Naive thymus-derived CD8-positive, alpha-beta T cell (primary cell): ENCODE measurements around the gene RPL7L1. TPM values are rescaled to one million over a fixed set of nuclear protein-coding genes. Genes with fewer than 3 reads are reported as not detected.
"Not testable (repeated sequence)": the region's sequence is repeated elsewhere in the genome, so short reads cannot be mapped to it uniquely, and the experiment has no call there.

Experiments used
- ATAC-seq, 2 donors: fragments of 150-1000 bp; cut with Tn5 transposase in 1 of 2; sonication (Bioruptor Pico), chemical (Tn5 transposase) in 1 of 2; 1 replicate in 1 of 2; 2 replicates in 1 of 2; pipeline ENCODE4 v1.10.0; 2021; ENCODE audit warnings: mild to moderate bottlenecking in 2 of 2, moderate library complexity in 2 of 2
- POLR2A ChIA-PET: fragments of 350-600 bp; sonication (Branson Sonifier 250); formaldehyde crosslinking; loops from one replicate; lab custom pipeline; 2021; ENCODE audit warnings: antibody characterized with exemption; lab: Charles Lee
- DNase-seq, 10 donors: peaks; one replicate each; pipeline versions ENCODE4 v3.0.0 to v3.0.0-alpha.2; 2020 to 2022
- H3K27ac Mint-ChIP-seq, 10 donors: one replicate each; pipeline ENCODE4 v1.8.0; 2020 to 2022; ENCODE audit warnings: mild to moderate bottlenecking in 10 of 10, mixed read lengths in 10 of 10, moderate library complexity in 4 of 10, inconsistent platforms in 1 of 10
- H3K27me3 Mint-ChIP-seq, 5 donors: one replicate each; pipeline ENCODE4 v1.8.0; 2021 to 2022; ENCODE audit warnings: mixed read lengths in 5 of 5
- H3K36me3 Mint-ChIP-seq, 3 donors: one replicate each; pipeline ENCODE4 v1.8.0; 2020 to 2022; ENCODE audit warnings: mixed read lengths in 3 of 3, mild to moderate bottlenecking in 2 of 3, inconsistent platforms in 1 of 3
- H3K4me1 Mint-ChIP-seq, 4 donors: one replicate each; pipeline ENCODE4 v1.8.0; 2021 to 2022; ENCODE audit warnings: mixed read lengths in 4 of 4
- H3K4me3 Mint-ChIP-seq, 10 donors: one replicate each; pipeline ENCODE4 v1.8.0; 2020 to 2022; ENCODE audit warnings: mild to moderate bottlenecking in 10 of 10, mixed read lengths in 10 of 10, moderate library complexity in 6 of 10, inconsistent platforms in 1 of 10
- H3K9me3 Mint-ChIP-seq, 9 donors: one replicate each; pipeline ENCODE4 v1.8.0; 2020 to 2022; ENCODE audit warnings: mixed read lengths in 9 of 9, mild to moderate bottlenecking in 3 of 9, inconsistent platforms in 1 of 9, moderate library complexity in 1 of 9
- polyA plus RNA-seq, 3 donors: library from polyadenylated mRNA; unstranded; fragments of 300-500 nt; fragmentation: Illumina TruSeq; gene quantifications; one replicate each; pipeline ENCODE4 v1.2.3, GENCODE V29; 2021
- total RNA-seq, 8 experiments: library from RNA in 2 of 8; stranded (reverse) in 2 of 8; gene quantifications; one replicate each; pipeline ENCODE4 v1.2.3 and lab custom pipeline; 2021 to 2026

Gene RPL7L1
- total and polyA plus RNA-seq, 5 experiments from 2014 or later: 65.3 to 135 (median 87.9) TPM

- POLR2A ChIA-PET: interaction anchor here (0.5 to 1.0 kb wide), 2 partner anchors 9 to 139 kb away, joined by 3 to 4 read pairs; partner anchors contain the start of gene RPL7L1
- DNase-seq (no peak), ATAC-seq (no peak)
- peak overlapping the region in 7 of 10 donors; percentile 35 to 78 (median 53) for H3K27ac Mint-ChIP-seq
- H3K4me1 Mint-ChIP-seq: peaks cover 0 to 2% (median 0%) of the 10 kb centered on the region in 4 donors
- no peak overlapping the region for H3K4me3 Mint-ChIP-seq
- peaks cover 2 to 41% (median 6%) of the 10 kb centered on the region in 3 donors for H3K36me3 Mint-ChIP-seq
- H3K27me3 Mint-ChIP-seq: no peaks in the 10 kb centered on the region
- no peaks in the 10 kb centered on the region for H3K9me3 Mint-ChIP-seq
These were observed 9.1 kb upstream of the RPL7L1 start for GRCh38 chr6:42870145-42870936.

DNA sequence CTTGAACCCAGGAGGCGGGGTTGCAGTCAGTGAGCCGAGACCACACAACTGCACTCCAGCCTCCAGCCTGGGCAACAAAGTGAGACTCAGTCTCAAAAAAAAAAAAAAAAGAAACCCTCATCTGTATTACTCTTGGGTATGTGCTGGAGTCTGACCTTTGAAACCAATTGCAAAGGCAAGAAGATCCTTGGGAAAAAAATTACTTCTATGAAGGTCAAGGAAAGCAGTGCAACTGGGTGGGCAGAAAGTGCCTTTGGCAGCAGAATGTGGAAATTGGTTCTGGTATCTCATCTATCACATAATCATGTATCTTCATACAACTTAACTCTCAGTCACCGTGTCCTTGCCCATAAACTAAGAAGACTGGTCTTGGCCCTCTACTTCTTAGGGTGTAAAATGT lies 7.7 kb upstream of the RPL7L1 start:
- POLR2A ChIA-PET: no interaction called here
- Mint-ChIP-seq H3K4me1 (peaks cover 0 to 2% (median 0%) of the 10 kb centered on the region in 4 donors), H3K9me3 (no peaks in the 10 kb centered on the region), H3K27me3 (no peaks in the 10 kb centered on the region), H3K36me3 (peaks cover 2 to 28% (median 3%) of the 10 kb centered on the region in 3 donors), H3K4me3 (no peak overlapping the region), H3K27ac (peak overlapping the region in 4 of 10 donors; percentile 14 to 73 (median 42))
- DNase-seq (no peak), ATAC-seq (no peak)

DNA sequence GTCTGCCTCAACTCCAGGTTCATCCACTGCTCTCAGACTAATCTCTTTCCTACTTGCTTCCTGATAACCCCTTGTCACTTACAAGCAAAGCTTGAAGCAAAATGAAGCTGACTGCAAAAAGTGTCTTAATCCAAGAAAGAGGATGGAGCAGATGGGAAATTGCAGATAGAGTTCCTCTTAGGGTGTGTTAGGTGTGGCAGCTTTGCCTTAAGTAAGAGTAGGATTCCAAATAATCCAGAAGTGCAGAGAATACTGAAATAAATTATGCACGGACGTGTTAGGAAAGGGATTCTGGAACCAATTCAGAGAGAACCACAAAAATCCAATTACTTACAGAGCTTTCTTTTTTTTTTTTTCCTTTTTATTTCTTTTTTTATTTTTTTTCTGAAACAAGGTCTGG lies 6.1 kb upstream of the RPL7L1 start:
- ATAC-seq: no peak
- Mint-ChIP-seq H3K36me3 (peaks cover 0 to 14% (median 0%) of the 10 kb centered on the region in 3 donors), H3K27ac (peak overlapping the region in 4 of 10 donors; percentile 15 to 63 (median 35)), H3K4me1 (peaks cover 0 to 4% (median under 1%) of the 10 kb centered on the region in 4 donors), H3K27me3 (no peaks in the 10 kb centered on the region), H3K4me3 (no peak overlapping the region), H3K9me3 (no peaks in the 10 kb centered on the region)
- DNase-seq: no peak
- POLR2A ChIA-PET: interaction anchor here (0.7 to 1.2 kb wide), 2 partner anchors 9 to 215 kb away, joined by 4 to 6 read pairs; no protein-coding TSS in a partner anchor

GRCh38 chr6:42877695-42878094 lies 1.7 kb upstream of the RPL7L1 start:
- Mint-ChIP-seq H3K27me3 (no peaks in the 10 kb centered on the region), H3K36me3 (peaks cover 0 to 13% (median 2%) of the 10 kb centered on the region in 3 donors), H3K4me1 (peaks cover 4 to 24% (median 21%) of the 10 kb centered on the region in 4 donors), H3K27ac (peak overlapping the region in 9 of 10 donors; percentile 51 to 99 (median 69)), H3K4me3 (peak overlapping the region in 6 of 10 donors; percentile 19 to 62 (median 50)), H3K9me3 (no peaks in the 10 kb centered on the region)
- POLR2A ChIA-PET: interaction anchor here (1.0 to 5.6 kb wide), 10 partner anchors 13 to 216 kb away, joined by 3 to 85 read pairs (median 6); partner anchors contain the start of genes BICRAL, CNPY3 and TBCC
- DNase-seq (no peak), ATAC-seq (no peak)

- not testable (repeated sequence) for DNase-seq
These were observed 913 bp downstream of the RPL7L1 start for GRCh38 chr6:42880240-42880817.

DNA sequence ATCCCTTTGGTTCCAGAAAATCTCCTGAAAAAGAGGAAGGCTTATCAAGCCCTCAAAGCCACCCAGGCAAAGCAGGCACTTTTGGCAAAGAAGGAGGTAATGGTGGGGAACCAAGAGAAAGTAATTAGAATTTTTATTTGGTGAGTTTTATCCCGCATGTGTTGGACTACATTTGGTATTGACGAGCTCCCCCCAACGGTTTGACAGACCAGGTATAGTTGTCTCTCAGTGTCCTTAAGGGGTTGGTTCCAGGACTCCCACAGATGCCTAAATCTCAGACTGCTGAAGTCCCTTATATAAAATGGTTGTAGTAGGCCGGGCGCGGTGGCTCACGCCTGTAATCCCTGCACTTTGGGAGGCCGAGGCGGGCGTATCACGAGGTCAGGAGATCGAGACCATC lies 1.5 kb downstream of the RPL7L1 start:
- H3K4me1 Mint-ChIP-seq: peaks cover 9 to 38% (median 36%) of the 10 kb centered on the region in 4 donors
- not testable (repeated sequence) for ATAC-seq, H3K9me3 Mint-ChIP-seq, H3K27me3 Mint-ChIP-seq, DNase-seq
- peaks cover 11 to 45% (median 16%) of the 10 kb centered on the region in 3 donors for H3K36me3 Mint-ChIP-seq
- H3K4me3 Mint-ChIP-seq: peak overlapping the region; percentile 92 to 100 (median 97)
- POLR2A ChIA-PET: interaction anchor here (0.7 to 5.6 kb wide), 7 partner anchors 10 to 167 kb away, joined by 3 to 108 read pairs (median 36); partner anchors contain the start of genes BICRAL, PEX6 and TBCC
- H3K27ac Mint-ChIP-seq: peak overlapping the region; percentile 98 to 100 (median 100)

More at GRCh38 chr6:42880240-42880817, 913 bp downstream of the RPL7L1 start:
- peaks cover 9 to 38% (median 36%) of the 10 kb centered on the region in 4 donors for H3K4me1 Mint-ChIP-seq
- peaks cover 11 to 40% (median 12%) of the 10 kb centered on the region in 3 donors for H3K36me3 Mint-ChIP-seq
- H3K27me3 Mint-ChIP-seq, ATAC-seq, H3K9me3 Mint-ChIP-seq: not testable (repeated sequence)
- H3K4me3 Mint-ChIP-seq: peak overlapping the region; percentile 92 to 100 (median 97)
- POLR2A ChIA-PET: interaction anchor here (0.7 to 5.6 kb wide), 24 partner anchors 11 to 1093 kb away, joined by 3 to 108 read pairs (median 6); partner anchors contain the start of genes BICRAL, CNPY3, CUL7 and KLHDC3
- peak overlapping the region; percentile 98 to 100 (median 100) for H3K27ac Mint-ChIP-seq

- no peaks in the 10 kb centered on the region for H3K9me3 Mint-ChIP-seq
- H3K4me3 Mint-ChIP-seq: no peak overlapping the region
- H3K4me1 Mint-ChIP-seq: peaks cover 8 to 37% (median 31%) of the 10 kb centered on the region in 4 donors
- H3K27me3 Mint-ChIP-seq: no peaks in the 10 kb centered on the region
- peaks cover 16 to 67% (median 17%) of the 10 kb centered on the region in 3 donors for H3K36me3 Mint-ChIP-seq
- peak overlapping the region in 1 of 10 donors; percentile 47 for H3K27ac Mint-ChIP-seq
- ATAC-seq (no peak), DNase-seq (no peak)
- POLR2A ChIA-PET: interaction anchor here (0.8 to 1.1 kb wide), 2 partner anchors 140 to 160 kb away, joined by 3 read pairs; partner anchors contain the start of gene TBCC
These were observed 6.3 kb downstream of the RPL7L1 start for GRCh38 chr6:42885702-42886101.

DNA sequence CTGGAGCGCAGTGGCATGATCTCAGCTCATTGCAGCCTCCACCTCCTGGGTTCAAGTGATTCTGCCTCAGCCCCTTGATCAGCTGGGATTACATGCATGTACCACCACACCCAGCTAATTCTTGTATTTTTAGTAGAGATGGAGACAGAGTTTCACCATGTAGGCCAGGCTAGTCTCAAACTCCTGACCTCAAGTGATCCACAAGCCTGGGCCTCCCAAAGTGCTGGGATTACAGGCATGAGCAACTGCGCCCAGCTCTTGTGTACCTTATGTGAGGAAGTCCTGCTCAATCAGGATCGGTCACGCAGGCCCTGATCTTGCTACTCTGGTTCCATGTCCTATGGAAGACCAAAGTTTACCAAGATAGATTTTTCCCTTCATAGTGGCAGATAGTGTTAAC lies 8.8 kb downstream of the RPL7L1 start:
- not testable (repeated sequence) for ATAC-seq, H3K9me3 Mint-ChIP-seq, H3K27me3 Mint-ChIP-seq, DNase-seq
- H3K36me3 Mint-ChIP-seq: peaks cover 13 to 51% (median 17%) of the 10 kb centered on the region in 3 donors
- peak overlapping the region in 1 of 10 donors; percentile 40 for H3K4me3 Mint-ChIP-seq
- POLR2A ChIA-PET: interaction anchor here (5.8 kb wide), 1 partner anchor 9 kb away, joined by 85 read pairs; the partner anchor contains the start of gene RPL7L1
- H3K27ac Mint-ChIP-seq: peak overlapping the region in 7 of 10 donors; percentile 11 to 65 (median 40)
- H3K4me1 Mint-ChIP-seq: peaks cover 12 to 34% (median 31%) of the 10 kb centered on the region in 4 donors

- no peak for ATAC-seq
- H3K4me1 Mint-ChIP-seq: peaks cover 7 to 37% (median 19%) of the 10 kb centered on the region in 4 donors
- POLR2A ChIA-PET: interaction anchor here (2.0 to 5.8 kb wide), 8 partner anchors 7 to 253 kb away, joined by 10 to 85 read pairs (median 18); partner anchors contain the start of genes BICRAL, CNPY3, RPL7L1 and TBCC
- peak overlapping the region; percentile 92 to 98 (median 96) for H3K27ac Mint-ChIP-seq
- H3K36me3 Mint-ChIP-seq: peaks cover 4 to 35% (median 8%) of the 10 kb centered on the region in 3 donors
- peak overlapping the region; percentile 92 to 99 (median 98) for H3K4me3 Mint-ChIP-seq
- no peaks in the 10 kb centered on the region for H3K27me3 Mint-ChIP-seq
- no peaks in the 10 kb centered on the region for H3K9me3 Mint-ChIP-seq
- DNase-seq: peak in 2 of 10 donors; percentile 11 to 21
These were observed 10.4 kb downstream of the RPL7L1 start for GRCh38 chr6:42889815-42890214.

- peak; percentile 87 to 94 for ATAC-seq
These were observed 11.1 kb downstream of the RPL7L1 start for GRCh38 chr6:42890311-42891198.

DNA sequence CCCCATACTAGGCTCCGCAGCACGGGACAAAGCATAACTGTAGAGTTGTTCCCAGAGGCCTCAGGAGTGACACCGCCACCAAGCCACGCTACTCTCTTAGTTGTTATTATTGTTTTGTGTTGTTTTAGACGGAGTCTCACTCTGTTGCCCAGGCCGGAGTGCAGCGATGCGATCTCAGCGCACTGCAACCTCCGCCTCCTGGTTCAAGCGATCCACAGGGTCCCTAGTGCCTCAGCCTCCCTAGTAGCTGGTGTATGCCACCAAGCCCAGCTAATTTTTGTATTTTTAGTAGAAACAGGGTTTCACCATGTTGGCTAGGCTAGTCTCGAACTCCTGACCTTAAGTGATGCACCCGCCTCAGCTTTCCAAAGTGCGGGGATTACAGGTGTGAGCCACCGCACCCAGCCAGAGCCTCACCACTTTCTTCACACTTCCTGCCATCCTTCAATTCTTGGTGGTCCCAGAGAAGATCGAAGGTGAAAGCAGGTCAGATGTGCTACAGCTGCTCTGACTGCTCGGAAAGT lies 11.8 kb downstream of the RPL7L1 start:
- H3K9me3 Mint-ChIP-seq: no peaks in the 10 kb centered on the region
- POLR2A ChIA-PET: interaction anchor here (0.6 to 5.8 kb wide), 20 partner anchors 9 to 513 kb away, joined by 3 to 85 read pairs (median 8); partner anchors contain the start of genes BICRAL, CNPY3, CUL7 and KLC4
- DNase-seq (no peak), ATAC-seq (no peak)
- H3K4me3 Mint-ChIP-seq: peak overlapping the region; percentile 92 to 99 (median 98)
- no peaks in the 10 kb centered on the region for H3K27me3 Mint-ChIP-seq
- peaks cover 7 to 37% (median 19%) of the 10 kb centered on the region in 4 donors for H3K4me1 Mint-ChIP-seq
- peak overlapping the region; percentile 92 to 98 (median 96) for H3K27ac Mint-ChIP-seq
- peaks cover 0 to 21% (median under 1%) of the 10 kb centered on the region in 3 donors for H3K36me3 Mint-ChIP-seq

More at GRCh38 chr6:42890311-42891198, 11.1 kb downstream of the RPL7L1 start:
- POLR2A ChIA-PET: interaction anchor here (0.6 to 5.8 kb wide), 19 partner anchors 8 to 498 kb away, joined by 3 to 85 read pairs (median 9); partner anchors contain the start of genes BICRAL, CNPY3, CUL7 and KLC4
- Mint-ChIP-seq H3K4me1 (peaks cover 7 to 37% (median 19%) of the 10 kb centered on the region in 4 donors), H3K27me3 (no peaks in the 10 kb centered on the region), H3K36me3 (peaks cover 4 to 28% (median 6%) of the 10 kb centered on the region in 3 donors), H3K9me3 (no peaks in the 10 kb centered on the region), H3K4me3 (peak overlapping the region; percentile 92 to 99 (median 98)), H3K27ac (peak overlapping the region; percentile 92 to 98 (median 96))
- peak; percentile 69 to 94 (median 85) for DNase-seq
